HUES64 (cell line): ENCODE results near the gene PGM5. TPM values are rescaled to one million over a fixed set of nuclear protein-coding genes. Genes with fewer than 3 reads are reported as not detected.
A peak's percentile ranks its signal among the peaks of the same experiment; 100 is the strongest.
"Not testable (repeated sequence)": the region's sequence is repeated elsewhere in the genome, so short reads cannot be mapped to it uniquely, and the experiment has no call there.

Source experiments
- H3K27ac ChIP-seq: 2 replicates; pipeline ENCODE4 v1.7.0; 2013; ENCODE audit warnings: low read depth, low read length, inconsistent platforms
- H3K27me3 ChIP-seq: 2 replicates; pipeline ENCODE4 v1.6.1; 2013; ENCODE audit warnings: mild to moderate bottlenecking, low read length; ENCODE audit not compliant: insufficient read depth
- H3K36me3 ChIP-seq: 2 replicates; pipeline ENCODE4 v1.6.1; 2013; ENCODE audit warnings: mild to moderate bottlenecking, low read length; ENCODE audit not compliant: insufficient read depth
- H3K4me1 ChIP-seq: 2 replicates; pipeline ENCODE4 v1.6.1; 2013; ENCODE audit warnings: mild to moderate bottlenecking, low read length, moderate library complexity; ENCODE audit not compliant: insufficient read depth
- H3K4me3 ChIP-seq: 2 replicates; pipeline ENCODE4 v1.5.1; 2013; ENCODE audit warnings: mild to moderate bottlenecking, low read length, moderate library complexity
- H3K9ac ChIP-seq: 2 replicates; pipeline ENCODE4 v1.6.1; 2013; ENCODE audit warnings: mild to moderate bottlenecking, low read depth, low read length
- H3K9me3 ChIP-seq: 2 replicates; pipeline ENCODE4 v1.6.1; 2013; ENCODE audit warnings: low read depth, low read length; ENCODE audit not compliant: insufficient read depth
- WGBS: fragments of 150-250, 120-280 bp; methylation state at CpG from one replicate; pipeline ENCODE4 v1.1.7; 2013; ENCODE audit warnings: missing lambda C conversion rate; 5-methylcytosine and 5-hydroxymethylcytosine counted together
- polyA plus RNA-seq, 2 experiments: library from polyadenylated mRNA; stranded (reverse); fragments of 50-300 nt; gene quantifications; one replicate each; pipeline ENCODE4 v1.2.3, GENCODE V29; 2013

The PGM5 gene
- 0.15 TPM for polyA plus RNA-seq (2013, experiment 1 of 2)
- 0.44 TPM for polyA plus RNA-seq (2013, experiment 2 of 2)

DNA sequence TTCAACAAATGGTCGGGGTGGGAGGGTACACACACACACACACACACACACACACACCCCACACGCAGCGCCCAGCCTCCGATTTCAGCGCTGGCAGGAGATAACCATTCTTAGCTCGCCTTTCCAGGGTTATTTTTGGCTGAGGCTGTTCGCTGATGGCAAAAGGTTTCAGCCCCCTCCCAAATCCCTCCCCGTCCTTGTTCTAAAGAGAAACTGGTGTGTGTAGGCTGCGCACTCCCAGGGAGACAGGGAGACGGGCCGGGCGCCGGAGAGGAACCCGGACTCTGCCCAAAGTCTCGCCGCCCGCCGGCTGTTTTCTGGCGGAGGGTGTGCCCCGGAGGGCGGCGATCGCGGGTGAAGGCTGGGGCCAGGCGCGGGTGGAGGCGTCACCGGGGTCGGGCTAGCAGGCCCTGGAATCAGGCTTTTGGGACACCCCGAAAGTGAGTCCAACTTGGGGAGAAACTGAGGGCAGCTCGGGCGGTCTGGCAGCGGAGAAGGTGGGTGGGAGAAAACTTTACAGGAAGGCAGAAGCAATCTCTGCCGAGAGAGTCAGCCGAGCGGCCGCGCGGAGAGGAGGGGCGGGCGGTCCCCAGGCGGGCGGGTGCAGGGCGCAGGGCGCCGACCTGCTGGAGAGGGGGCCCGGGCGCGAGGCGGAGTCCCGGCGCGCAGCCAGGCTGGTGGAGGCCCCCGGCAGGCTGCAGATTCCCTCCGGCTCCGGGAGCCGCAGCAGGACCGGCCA lies at the start of gene PGM5:
TSS of gene PGM5 (plus strand) at position 232 of the 739 bp plus-strand sequence. CDS start 517 bp downstream, outside the sequence.
- not testable (repeated sequence) for H3K9me3 ChIP-seq, H3K36me3 ChIP-seq, H3K4me1 ChIP-seq, H3K9ac ChIP-seq, H3K27ac ChIP-seq
- 2% methylated on average over 51 of the region's 58 CpGs for WGBS
- peak within 1 kb of the TSS; percentile 46 for H3K4me3 ChIP-seq
- peaks cover 80% of the 10 kb centered on the region for H3K27me3 ChIP-seq

DNA sequence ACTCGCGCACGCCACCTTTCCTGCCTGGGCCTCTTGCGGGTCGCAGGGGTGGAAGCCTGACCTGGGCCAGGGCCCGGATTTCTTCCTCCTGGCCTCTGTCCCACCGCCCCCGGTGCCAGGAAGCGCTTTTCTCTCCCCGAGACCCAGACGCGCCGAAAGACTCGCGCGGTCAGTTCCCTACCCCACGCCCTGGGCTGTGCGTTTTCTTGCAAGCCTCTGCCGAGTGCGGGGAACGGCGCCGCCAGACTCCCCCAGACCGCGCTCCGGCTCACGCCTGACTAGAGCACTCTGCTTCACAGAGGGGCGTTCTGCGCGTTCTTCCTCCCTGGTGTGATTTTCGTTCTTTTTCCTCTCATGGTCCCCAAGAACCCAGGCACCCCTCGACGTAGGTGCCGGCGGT lies 49.3 kb upstream of the PGM5 start:
- not testable (repeated sequence) for H3K36me3 ChIP-seq, H3K4me3 ChIP-seq, H3K9me3 ChIP-seq, H3K27ac ChIP-seq, H3K9ac ChIP-seq, H3K4me1 ChIP-seq
- WGBS, result 48% methylated on average over 12 of the region's 35 CpGs
- peaks cover 26% of the 10 kb centered on the region for H3K27me3 ChIP-seq

DNA sequence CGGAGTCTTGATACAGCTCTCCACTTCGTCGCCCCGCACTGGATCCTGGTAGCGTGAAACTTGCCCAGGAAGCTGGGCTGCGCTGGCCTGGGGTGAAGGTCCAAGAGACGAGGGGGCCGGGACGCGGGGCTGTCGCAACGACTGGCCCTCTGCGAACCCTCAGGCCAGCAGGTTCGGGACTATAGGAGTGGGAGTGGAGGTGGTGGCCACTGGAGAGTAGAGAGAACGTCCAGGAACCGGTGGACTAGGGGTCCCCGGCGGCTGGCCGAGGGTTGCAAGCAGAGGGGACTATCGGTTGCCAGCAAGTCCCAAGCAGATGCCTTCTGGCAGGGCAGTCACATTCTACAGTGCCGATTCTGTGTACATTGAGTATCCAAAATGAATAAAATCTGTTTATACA lies 48.8 kb upstream of the PGM5 start:
- not testable (repeated sequence) for H3K36me3 ChIP-seq, H3K9me3 ChIP-seq, H3K27ac ChIP-seq, H3K4me1 ChIP-seq, H3K9ac ChIP-seq, H3K4me3 ChIP-seq
- peaks cover 26% of the 10 kb centered on the region for H3K27me3 ChIP-seq
- WGBS, result 47% methylated on average over 18 of the region's 21 CpGs

DNA sequence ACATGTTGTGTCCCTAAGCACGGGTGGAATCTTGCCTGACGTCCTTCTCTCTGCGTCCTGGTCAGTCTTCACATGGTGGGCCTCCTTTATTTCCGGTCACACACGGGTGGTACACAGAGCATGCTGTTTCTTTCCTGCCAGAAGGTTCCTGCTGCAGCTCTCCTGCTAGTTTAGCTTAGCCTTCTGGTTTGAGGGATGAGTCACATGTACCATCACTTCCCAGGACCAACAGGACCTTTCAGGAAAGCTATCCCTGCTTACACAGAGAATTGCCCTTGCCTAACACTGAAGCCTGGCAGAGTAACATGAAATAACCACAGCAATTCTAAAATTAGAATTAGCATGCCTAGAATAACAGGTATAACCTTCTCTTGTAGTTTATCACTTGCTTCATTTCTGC lies 45.2 kb upstream of the PGM5 start:
- H3K9ac ChIP-seq, H3K9me3 ChIP-seq, H3K4me1 ChIP-seq, H3K4me3 ChIP-seq, H3K27ac ChIP-seq, H3K36me3 ChIP-seq: not testable (repeated sequence)
- peaks cover 21% of the 10 kb centered on the region for H3K27me3 ChIP-seq
- no CpG with 5 or more reads among the region's 5 CpGs for WGBS

DNA sequence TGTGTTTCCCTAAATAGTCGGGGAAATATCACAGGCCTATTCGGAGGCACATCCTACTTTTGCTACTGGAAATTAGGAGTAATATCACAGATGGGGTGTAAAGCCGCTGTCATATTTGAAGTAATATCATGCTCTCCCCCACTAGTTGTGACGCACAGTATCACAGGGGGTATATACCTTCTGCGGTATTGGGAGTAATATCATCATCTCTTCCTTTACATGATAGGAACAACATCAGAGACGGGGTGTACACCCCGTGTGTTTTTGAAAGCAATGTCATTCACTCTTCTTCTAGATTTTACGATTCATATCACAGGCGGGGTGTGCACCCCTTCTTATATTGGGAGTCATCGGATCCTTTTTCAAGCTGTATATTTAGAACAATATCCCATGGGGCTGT lies 38.2 kb upstream of the PGM5 start:
- not testable (repeated sequence) for H3K36me3 ChIP-seq, H3K9me3 ChIP-seq, H3K4me1 ChIP-seq, H3K27ac ChIP-seq, H3K9ac ChIP-seq, H3K4me3 ChIP-seq
- peaks cover 12% of the 10 kb centered on the region for H3K27me3 ChIP-seq
- WGBS, result 85% methylated on average over 6 of the region's 10 CpGs

DNA sequence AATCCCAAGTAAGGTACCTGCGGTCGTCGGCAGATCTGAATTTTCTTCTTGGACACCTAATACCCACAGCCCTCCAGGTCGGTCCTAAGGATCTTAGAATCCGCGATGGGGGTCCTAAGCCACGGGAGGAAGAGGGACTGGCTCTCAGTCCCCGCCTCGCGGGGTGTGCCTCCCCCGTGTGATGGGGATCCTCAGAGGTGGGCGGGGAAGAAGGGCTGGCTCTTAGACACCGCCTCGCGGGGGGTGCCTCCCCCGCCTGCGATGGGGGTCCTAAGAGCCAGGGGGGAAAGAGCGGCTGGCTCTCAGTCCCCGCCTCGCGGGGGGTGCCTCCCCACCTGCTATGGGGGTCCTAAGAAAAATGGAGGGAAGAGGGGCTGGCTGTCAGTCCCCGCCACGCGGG lies 32.7 kb upstream of the PGM5 start:
- not testable (repeated sequence) for H3K9ac ChIP-seq, H3K9me3 ChIP-seq, H3K36me3 ChIP-seq, H3K27ac ChIP-seq, H3K4me1 ChIP-seq, H3K4me3 ChIP-seq
- H3K27me3 ChIP-seq, result peaks cover 11% of the 10 kb centered on the region
- WGBS, result no CpG with 5 or more reads among the region's 24 CpGs

DNA sequence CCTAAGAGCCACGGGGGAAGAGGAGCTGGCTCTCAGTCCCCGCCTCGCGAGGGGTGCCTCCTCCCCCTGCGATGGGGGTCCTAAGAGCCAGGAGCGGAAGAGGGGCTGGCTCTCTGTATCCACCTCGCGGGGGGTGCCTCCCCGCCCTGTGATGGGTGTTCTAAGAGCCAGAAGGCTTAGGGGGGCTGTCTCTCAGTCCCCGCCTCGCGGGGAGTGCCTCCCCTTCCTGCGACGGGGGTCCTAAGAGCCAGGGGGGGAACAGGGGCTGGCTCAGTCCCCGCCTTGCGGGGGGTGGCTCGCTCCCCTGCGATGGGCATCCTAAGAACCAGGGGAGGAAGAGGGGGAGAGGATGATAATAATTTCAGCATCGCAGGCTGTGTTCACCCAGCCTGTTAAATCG lies 31.9 kb upstream of the PGM5 start:
- not testable (repeated sequence) for H3K27ac ChIP-seq, H3K36me3 ChIP-seq, H3K4me3 ChIP-seq, H3K9ac ChIP-seq, H3K9me3 ChIP-seq, H3K4me1 ChIP-seq
- H3K27me3 ChIP-seq, result peaks cover 10% of the 10 kb centered on the region
- 31% methylated on average over 4 of the region's 20 CpGs for WGBS

DNA sequence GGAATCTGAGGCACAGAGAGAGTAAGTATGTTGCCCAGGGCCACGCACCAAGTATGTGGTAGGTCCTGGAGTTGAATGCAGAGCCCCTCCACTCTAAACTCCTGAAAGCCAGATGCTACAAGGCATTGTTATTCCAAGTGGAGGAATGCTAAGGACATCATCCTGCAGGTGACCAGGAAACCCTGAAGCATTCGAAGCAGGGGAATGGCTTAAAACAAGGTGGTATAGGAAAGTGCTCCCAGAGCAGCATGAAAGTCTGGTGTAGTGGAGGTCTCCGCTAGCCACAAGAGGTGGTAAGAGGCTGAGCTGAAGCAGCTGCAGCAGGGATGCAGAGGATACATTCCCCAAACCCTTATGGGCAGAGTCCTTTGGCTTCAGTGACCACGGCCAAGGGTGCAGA lies 27.3 kb upstream of the PGM5 start:
- H3K27me3 ChIP-seq, H3K27ac ChIP-seq, H3K36me3 ChIP-seq, H3K9me3 ChIP-seq, H3K4me1 ChIP-seq, H3K4me3 ChIP-seq, H3K9ac ChIP-seq: not testable (repeated sequence)
- WGBS, result 67% methylated on average over 2 of the region's 4 CpGs

DNA sequence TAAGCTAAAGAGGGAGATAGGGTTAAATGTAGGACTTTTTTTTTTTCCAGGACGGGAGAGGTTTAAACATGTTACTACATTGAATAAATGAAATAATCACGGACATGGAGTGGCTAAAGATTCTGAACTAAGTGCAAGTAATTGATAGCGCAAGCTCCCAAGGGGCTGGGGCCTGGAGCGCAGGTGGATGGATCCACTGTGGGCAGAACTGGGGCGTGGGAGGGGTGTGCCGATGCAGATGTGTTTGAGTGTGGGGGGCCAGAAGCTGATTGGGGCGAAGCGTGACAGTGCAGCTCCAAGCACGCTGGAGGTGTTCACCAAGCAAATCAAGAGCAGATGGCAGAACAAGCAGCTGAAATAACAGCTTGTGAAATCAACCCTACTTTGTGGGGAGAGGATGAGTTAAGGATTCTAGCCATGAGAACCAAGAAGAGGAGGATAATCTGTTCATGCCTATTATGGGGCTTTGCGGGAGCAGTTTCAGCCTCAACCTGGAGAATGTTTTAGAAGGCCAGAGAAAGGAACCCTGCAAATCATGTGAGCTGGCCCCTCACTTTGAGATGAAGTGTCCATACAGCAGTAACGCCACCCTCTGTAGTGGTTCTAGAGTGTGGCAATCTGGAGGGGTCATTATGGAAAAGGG lies 25.8 kb upstream of the PGM5 start:
- H3K9ac ChIP-seq, H3K4me3 ChIP-seq, H3K9me3 ChIP-seq, H3K36me3 ChIP-seq, H3K4me1 ChIP-seq, H3K27me3 ChIP-seq, H3K27ac ChIP-seq: not testable (repeated sequence)
- WGBS, result 94% methylated on average over 4 of the region's 11 CpGs

DNA sequence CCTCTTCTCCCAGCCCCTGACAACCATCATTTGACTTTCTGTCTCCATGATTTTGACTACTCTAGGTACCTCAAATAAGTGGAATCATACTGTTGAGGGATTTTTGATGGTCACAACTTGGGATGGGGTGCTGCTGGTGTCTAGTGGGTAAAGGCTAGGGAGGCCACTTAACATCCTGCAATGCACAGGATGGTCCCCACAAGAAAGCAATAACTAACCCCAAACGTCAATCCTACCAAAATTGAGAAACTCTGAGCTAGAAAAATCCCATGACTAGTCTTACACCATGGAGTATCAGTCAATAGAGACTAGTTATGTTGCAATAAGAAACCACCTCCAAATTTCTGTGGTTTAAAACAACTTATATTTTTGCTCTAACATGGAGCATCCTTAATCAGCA lies 24.3 kb upstream of the PGM5 start:
- H3K9ac ChIP-seq, H3K9me3 ChIP-seq, H3K27me3 ChIP-seq, H3K4me3 ChIP-seq, H3K4me1 ChIP-seq, H3K27ac ChIP-seq, H3K36me3 ChIP-seq: not testable (repeated sequence)
- WGBS, result no CpG with 5 or more reads among the region's 1 CpG

DNA sequence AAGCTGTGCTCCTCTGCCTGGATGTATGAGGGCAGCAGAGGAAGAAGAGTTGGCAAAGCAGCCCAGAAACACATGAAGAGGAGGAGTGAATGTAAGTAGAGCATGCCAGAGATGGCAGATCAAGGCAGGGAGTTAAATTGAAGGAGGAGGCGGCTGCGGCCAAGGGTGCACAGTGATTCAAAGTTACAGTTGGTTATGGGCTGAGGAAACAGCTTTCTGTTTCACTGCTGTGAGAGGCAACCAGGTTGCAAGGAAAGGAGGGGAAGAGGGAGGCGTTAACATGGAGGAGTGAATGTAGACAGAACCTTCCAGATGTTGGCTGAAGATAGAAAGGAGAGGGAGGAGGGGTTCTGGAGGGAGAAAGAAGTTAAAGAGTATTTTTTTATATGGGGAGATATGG lies 20.5 kb upstream of the PGM5 start:
- H3K4me1 ChIP-seq, H3K27ac ChIP-seq, H3K9me3 ChIP-seq, H3K36me3 ChIP-seq, H3K27me3 ChIP-seq, H3K4me3 ChIP-seq, H3K9ac ChIP-seq: not testable (repeated sequence)
- WGBS, result no CpG with 5 or more reads among the region's 3 CpGs
